ENCODE data around the gene BRSK2.

DNA sequence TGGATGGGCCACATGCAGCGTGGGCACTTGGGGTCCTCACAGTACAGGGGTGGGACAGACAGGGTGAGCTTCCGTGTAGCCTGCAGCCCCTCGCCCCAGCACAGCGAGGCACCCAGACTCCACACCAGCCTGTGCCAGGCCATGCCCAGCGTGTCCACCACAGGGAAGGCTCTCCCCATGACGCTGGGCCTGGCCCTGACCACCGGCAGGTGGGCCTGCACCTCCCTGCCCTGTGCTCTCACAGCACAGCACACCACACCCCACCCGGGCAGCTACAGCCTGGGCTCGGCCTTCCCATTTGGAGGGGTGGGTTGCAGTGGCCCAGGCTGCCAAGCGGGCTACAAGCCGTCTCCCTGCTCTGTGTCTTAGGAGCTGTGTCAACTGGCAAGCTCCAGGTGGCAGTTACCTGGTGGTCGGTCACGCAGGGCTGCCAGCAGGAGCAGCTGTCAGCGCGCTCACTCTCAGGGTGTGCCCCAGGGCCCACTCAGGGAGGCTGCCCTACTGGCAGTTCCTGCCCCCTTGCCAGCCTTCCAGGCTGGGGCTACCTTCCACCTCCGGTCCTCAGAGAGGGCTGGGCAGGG, 92.2 kb downstream of the BRSK2 start:
- TF ChIP-seq, protein P1, sequence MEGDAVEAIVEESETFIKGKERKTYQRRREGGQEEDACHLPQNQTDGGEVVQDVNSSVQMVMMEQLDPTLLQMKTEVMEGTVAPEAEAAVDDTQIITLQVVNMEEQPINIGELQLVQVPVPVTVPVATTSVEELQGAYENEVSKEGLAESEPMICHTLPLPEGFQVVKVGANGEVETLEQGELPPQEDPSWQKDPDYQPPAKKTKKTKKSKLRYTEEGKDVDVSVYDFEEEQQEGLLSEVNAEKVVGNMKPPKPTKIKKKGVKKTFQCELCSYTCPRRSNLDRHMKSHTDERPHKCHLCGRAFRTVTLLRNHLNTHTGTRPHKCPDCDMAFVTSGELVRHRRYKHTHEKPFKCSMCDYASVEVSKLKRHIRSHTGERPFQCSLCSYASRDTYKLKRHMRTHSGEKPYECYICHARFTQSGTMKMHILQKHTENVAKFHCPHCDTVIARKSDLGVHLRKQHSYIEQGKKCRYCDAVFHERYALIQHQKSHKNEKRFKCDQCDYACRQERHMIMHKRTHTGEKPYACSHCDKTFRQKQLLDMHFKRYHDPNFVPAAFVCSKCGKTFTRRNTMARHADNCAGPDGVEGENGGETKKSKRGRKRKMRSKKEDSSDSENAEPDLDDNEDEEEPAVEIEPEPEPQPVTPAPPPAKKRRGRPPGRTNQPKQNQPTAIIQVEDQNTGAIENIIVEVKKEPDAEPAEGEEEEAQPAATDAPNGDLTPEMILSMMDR (IDR thresholded peaks at IDR 0.05): no peak
- no peak for TF ChIP-seq POLR2A (IDR thresholded peaks at IDR 0.05)
